Esophagus muscularis mucosa (tissue), 4 donors: ENCODE measurements around the gene ZFHX3. TPM values are rescaled to one million over a fixed set of nuclear protein-coding genes. Genes with fewer than 3 reads are reported as not detected.

ENCODE experiments used
- DNase-seq: peaks from one replicate; pipeline ENCODE4 v3.0.0-alpha.2; 2017; ENCODE audit errors: extremely low spot score
- H3K27ac ChIP-seq, 4 donors: fragments of 200-600 bp; sonication (generic); replicated peaks in 1 of 4; 1 replicate in 3 of 4; 2 replicates in 1 of 4; pipeline ENCODE4 v1.5.1; 2016 to 2019; ENCODE audit warnings: mild to moderate bottlenecking in 1 of 4
- H3K27me3 ChIP-seq, 4 donors: fragments of 200-600 bp; sonication (generic); one replicate each; pipeline versions ENCODE4 v1.5.1 to v1.6.0; 2016 to 2019
- H3K36me3 ChIP-seq, 4 donors: fragments of 200-600 bp; sonication (generic); one replicate each; pipeline ENCODE4 v1.5.1; 2016 to 2019
- H3K4me1 ChIP-seq, 4 donors: fragments of 200-600 bp; sonication (generic); one replicate each; pipeline ENCODE4 v1.5.1; 2016 to 2019
- H3K4me3 ChIP-seq, 4 donors: fragments of 200-600 bp; sonication (generic); 1 replicate in 2 of 4; 2 replicates in 2 of 4; pipeline ENCODE4 v1.5.1; 2016 to 2019; ENCODE audit warnings: mild to moderate bottlenecking in 4 of 4, moderate library complexity in 1 of 4
- H3K9me3 ChIP-seq, 4 donors: fragments of 200-600 bp; sonication (generic); 1 replicate in 3 of 4; 2 replicates in 1 of 4; pipeline ENCODE4 v1.5.1; 2016 to 2019
- CTCF ChIP-seq, 3 experiments: fragments of 200-600 bp in 2 of 3; fragments of 450-650 bp in 1 of 3; sonication (generic) in 2 of 3; IDR thresholded peaks; one replicate each; pipeline ENCODE4 v1.5.1; 2017 to 2019; ENCODE audit warnings: antibody characterized with exemption in 3 of 3, mild to moderate bottlenecking in 2 of 3, moderate library complexity in 1 of 3
- EP300 ChIP-seq: sonication (generic); formaldehyde crosslinking; IDR thresholded peaks from one replicate; pipeline ENCODE4 v1.6.1; 2017; ENCODE audit warnings: antibody characterized with exemption
- POLR2A ChIP-seq: fragments of 450-650 bp; IDR thresholded peaks from one replicate; pipeline ENCODE4 v1.6.1; 2017; ENCODE audit warnings: antibody characterized with exemption, moderate library complexity, mild to moderate bottlenecking, low read depth
- POLR2AphosphoS5 ChIP-seq, 2 donors: sonication (generic); formaldehyde crosslinking; IDR thresholded peaks; one replicate each; pipeline ENCODE4 v1.6.1; 2017; ENCODE audit warnings: antibody characterized with exemption in 2 of 2
- WGBS: methylation state at CpG from one replicate; pipeline ENCODE4 v1.1.5; 2018; 5-methylcytosine and 5-hydroxymethylcytosine counted together
- intact Hi-C: fragments of 100-400 bp; cut with DNase I; formaldehyde crosslinking; loops from one replicate; pipeline ENCODE4 v1.15.1; 2023
- total RNA-seq, 4 donors: library from RNA; depleted of rRNA; stranded (reverse); fragments of >200 nt; gene quantifications; one replicate each; pipeline versions ENCODE4 v1.1.0 to v1.2.1, GENCODE V29; 2016

Gene ZFHX3
- total RNA-seq, 4 donors from 2014 or later = 25.7 to 53.0 (median 30.6) TPM

DNA sequence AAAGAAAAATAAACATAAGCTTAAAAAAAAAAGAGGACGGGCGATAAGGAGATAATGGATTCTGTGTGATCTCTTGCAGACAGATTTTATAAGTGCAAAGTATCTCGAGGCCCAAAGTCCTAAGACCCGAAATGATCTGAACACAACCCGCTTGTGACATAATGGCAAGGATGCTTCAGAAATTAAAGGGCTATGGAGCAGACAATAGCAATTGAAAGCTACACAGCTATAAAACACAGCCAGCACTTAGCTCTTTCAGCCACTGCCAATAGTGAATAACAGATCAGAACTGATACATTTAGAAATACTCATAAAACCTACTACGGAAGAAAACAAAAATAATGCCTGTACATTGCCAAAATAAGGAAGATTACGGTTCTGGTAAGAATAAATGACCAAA lies 117.5 kb downstream of the ZFHX3 start:
- H3K4me3 ChIP-seq = no peak overlapping the region
- H3K36me3 ChIP-seq = no peaks in the 10 kb centered on the region
- no peaks in the 10 kb centered on the region for H3K27me3 ChIP-seq
- H3K9me3 ChIP-seq = no peaks in the 10 kb centered on the region
- no peak overlapping the region for H3K27ac ChIP-seq
- intact Hi-C loops = no loop called here
- peaks cover 18 to 44% (median 31%) of the 10 kb centered on the region in 4 donors for H3K4me1 ChIP-seq
- 78% methylated on average over 7 of the region's 7 CpGs for WGBS
- TF ChIP-seq EP300 (no peak), POLR2AphosphoS5 (IDR thresholded peaks at IDR 0.05) (no peak), CTCF (IDR thresholded peaks at IDR 0.05) (no peak), POLR2A (no peak)
- DNase-seq = no peak

DNA sequence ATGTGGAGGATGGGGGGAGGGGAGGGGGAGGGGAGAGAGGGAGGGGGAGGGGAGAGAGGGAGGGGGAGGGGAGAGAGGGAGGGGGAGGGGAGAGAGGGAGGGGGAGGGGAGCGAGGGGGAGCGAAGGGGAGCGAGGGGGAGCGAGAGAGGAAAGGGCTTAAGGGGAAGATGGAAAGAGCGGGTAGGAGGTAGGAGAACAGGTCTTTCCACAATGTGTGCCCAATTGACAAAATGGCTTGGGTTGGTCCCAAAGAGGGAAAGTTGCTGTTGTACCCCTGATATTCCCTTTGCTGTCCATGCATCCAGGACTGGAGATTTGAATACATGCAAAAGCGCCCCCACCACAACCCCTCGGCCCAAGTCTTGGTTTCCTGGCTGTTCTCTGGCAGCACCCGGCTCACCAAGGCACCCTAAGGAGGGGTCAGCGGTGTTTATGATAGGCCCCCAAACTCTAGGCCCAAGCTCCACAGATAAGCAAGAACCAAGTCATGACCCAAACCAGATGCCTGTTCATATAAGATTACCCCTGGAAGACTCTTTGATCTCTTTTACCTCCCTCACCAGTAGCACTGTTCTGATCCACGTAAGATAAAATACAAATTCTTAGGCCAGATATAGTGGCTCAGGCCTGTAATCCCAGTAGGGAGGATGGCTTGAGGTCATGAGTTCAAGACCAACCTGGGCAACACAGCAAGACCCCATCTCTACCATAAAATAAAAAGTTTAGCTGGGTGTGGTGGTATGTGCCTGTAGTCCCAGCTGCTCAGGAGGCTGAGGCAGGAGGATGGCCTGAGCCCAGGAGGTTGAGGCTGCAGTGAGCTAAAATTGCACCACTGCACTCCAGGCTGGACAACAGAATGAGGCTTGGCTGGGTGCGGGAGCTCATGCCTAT lies 119.6 kb downstream of the ZFHX3 start:
- TF ChIP-seq POLR2AphosphoS5 (IDR thresholded peaks at IDR 0.05) (no peak), POLR2A (no peak), EP300 (no peak), CTCF (IDR thresholded peaks at IDR 0.05) (no peak)

GRCh38 chr16:72927199-72928089 lies 120.5 kb downstream of the ZFHX3 start:
- TF ChIP-seq CTCF (IDR thresholded peaks at IDR 0.05) (no peak), POLR2A (no peak), POLR2AphosphoS5 (IDR thresholded peaks at IDR 0.05) (no peak), EP300 (no peak)
- intact Hi-C loops = no loop called here
- Histone ChIP-seq H3K4me3 (no peak overlapping the region), H3K36me3 (no peaks in the 10 kb centered on the region), H3K4me1 (peaks cover 17 to 34% (median 27%) of the 10 kb centered on the region in 4 donors), H3K9me3 (no peaks in the 10 kb centered on the region), H3K27ac (no peak overlapping the region), H3K27me3 (no peaks in the 10 kb centered on the region)
- DNase-seq = no peak
- WGBS = 83% methylated on average over 20 of the region's 26 CpGs

More for the DNA sequence above, 119.6 kb downstream of the ZFHX3 start:
- Histone ChIP-seq H3K36me3 (no peaks in the 10 kb centered on the region), H3K27ac (no peak overlapping the region), H3K4me3 (no peak overlapping the region), H3K9me3 (no peaks in the 10 kb centered on the region), H3K4me1 (peaks cover 18 to 30% (median 26%) of the 10 kb centered on the region in 4 donors), H3K27me3 (no peaks in the 10 kb centered on the region)
- intact Hi-C loops = no loop called here
- WGBS = 96% methylated on average over 10 of the region's 11 CpGs
- DNase-seq = no peak

DNA sequence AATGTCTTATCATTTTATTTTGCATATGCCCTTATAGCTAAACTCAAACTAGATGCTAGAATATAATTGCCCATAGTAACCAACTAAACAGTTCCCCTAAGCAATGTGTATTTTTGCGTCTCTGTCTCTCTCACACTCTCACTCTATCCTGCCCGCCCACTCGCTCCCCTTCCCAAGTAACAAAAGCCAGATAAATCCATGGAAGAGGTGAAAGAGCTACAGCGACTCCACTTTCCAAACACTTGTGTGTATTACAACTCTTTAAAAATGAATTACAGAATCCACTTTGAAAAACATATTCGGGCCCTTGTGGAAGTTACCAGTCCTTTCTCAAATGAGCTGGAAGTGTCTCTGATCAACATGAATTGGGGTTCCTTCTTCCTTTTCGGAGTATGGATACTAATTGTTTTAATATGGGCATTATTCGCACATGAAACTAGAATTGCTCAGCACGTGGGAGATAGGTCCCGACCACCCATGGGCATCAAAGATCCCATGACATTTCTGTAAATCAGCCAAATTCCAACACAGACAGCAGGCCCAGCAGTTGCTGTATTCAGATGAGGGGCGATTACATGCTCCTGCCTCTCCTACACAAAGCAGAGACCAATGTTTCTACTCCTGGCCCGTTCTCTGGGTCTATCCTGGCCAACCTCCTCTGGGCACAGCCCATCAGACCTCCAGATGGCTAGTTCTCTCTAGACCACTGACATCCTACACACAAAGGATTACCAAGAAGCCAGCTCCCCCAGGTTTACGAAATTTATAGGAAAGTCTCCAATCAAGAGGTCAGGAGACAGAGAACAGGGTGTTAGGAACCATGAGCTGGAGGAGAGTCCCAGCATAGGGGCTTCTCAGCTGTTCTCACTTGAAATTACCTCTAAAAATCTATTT lies 121.5 kb downstream of the ZFHX3 start:
- H3K4me3 ChIP-seq = no peak overlapping the region
- H3K4me1 ChIP-seq = peaks cover 8 to 34% (median 27%) of the 10 kb centered on the region in 4 donors
- H3K9me3 ChIP-seq = no peaks in the 10 kb centered on the region
- DNase-seq = no peak
- H3K27ac ChIP-seq = no peak overlapping the region
- 85% methylated on average over 10 of the region's 12 CpGs for WGBS
- TF ChIP-seq POLR2AphosphoS5 (IDR thresholded peaks at IDR 0.05) (no peak), POLR2A (no peak), CTCF (IDR thresholded peaks at IDR 0.05) (no peak), EP300 (no peak)
- H3K36me3 ChIP-seq = no peaks in the 10 kb centered on the region
- intact Hi-C loops = no loop called here
- no peaks in the 10 kb centered on the region for H3K27me3 ChIP-seq
